ENCODE data around the gene C19orf67. TPM values are rescaled to one million over a fixed set of nuclear protein-coding genes. Genes with fewer than 3 reads are reported as not detected.

C19orf67 gene
- polyA plus RNA-seq, 1 donor (not counting 4 experiments of a cell fraction or from before 2014, with no cell fraction given) = not detected

DNA sequence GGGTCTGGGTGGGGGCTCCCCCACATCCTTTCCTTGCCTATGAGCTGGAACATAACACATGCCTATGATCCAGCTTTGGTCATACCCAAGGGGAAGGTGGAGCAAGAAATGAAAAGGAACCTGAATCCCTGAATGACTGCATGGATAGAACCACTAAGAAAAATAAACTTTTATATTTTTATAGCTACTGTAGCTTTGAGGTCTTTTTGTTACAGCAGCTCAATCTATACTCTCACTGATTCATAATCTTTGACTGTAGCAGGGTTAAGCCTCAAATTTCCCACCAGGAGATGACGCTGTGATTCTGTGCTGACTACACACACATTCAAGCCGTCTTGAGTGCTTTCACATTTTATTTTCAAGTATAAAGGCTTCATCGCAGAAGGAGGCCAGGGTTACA, 32.6 kb downstream of the C19orf67 start:
- H3K9me3 ChIP-seq (ENCODE audit: control insufficient read depth, low read depth, low read length) = no peaks in the 10 kb centered on the region
- no peak overlapping the region for H2AFZ ChIP-seq (ENCODE audit: control insufficient read depth, low read length)
- no peak overlapping the region for H3K9ac ChIP-seq (ENCODE audit: control insufficient read depth, extremely low read depth, insufficient read depth, low read length)
- peaks cover 16% of the 10 kb centered on the region for H3K27me3 ChIP-seq (ENCODE audit: control insufficient read depth, extremely low read depth, insufficient read depth, low read length)
- H3K4me2 ChIP-seq (ENCODE audit: control insufficient read depth, extremely low read depth, insufficient read depth, low read depth, low read length) = no peak overlapping the region
- no peak overlapping the region for H3K27ac ChIP-seq (ENCODE audit: control insufficient read depth, insufficient read depth, low read length)
- DNase-seq (ENCODE audit: low read depth, low spot score) = no peak
- dilution Hi-C loops (cut with MboI; ENCODE audit: extremely low pct_ligation_motif_present, low sequenced_read_pairs) = no loop called here
- H3K9me1 ChIP-seq (ENCODE audit: control insufficient read depth, extremely low read depth, insufficient read depth, low read length) = no peaks in the 10 kb centered on the region
- H3K79me2 ChIP-seq (ENCODE audit: control insufficient read depth, insufficient read depth, low read length) = no peaks in the 10 kb centered on the region
- peaks cover 0 to 2% of the 10 kb centered on the region in 2 experiments for H3K36me3 ChIP-seq (ENCODE audit: control insufficient read depth in 2 of 2, extremely low read depth in 1 of 2, insufficient read depth in 2 of 2, low read length in 2 of 2)
- FAIRE-seq = no peak
- H4K20me1 ChIP-seq (ENCODE audit: control insufficient read depth, extremely low read depth, insufficient read depth, low read length) = no peaks in the 10 kb centered on the region
- no peak overlapping the region for H3K4me3 ChIP-seq (ENCODE audit: control insufficient read depth in 2 of 3, extremely low read depth in 1 of 3, insufficient read depth in 2 of 3, low read depth in 1 of 3, low read length in 3 of 3)
- H3K4me1 ChIP-seq (ENCODE audit: control insufficient read depth, extremely low read depth, insufficient read depth, low read length) = no peaks in the 10 kb centered on the region
- TF ChIP-seq CTCF (optimal IDR thresholded peaks at IDR 0.05 in 1 of 3, IDR thresholded peaks at IDR 0.05 in 1 of 3, conservative IDR thresholded peaks at IDR 0.05 in 1 of 3; ENCODE audit: extremely low read depth in 1 of 3, insufficient read depth in 2 of 3, low read length in 3 of 3) = no peak
- TF ChIP-seq EZH2 (IDR thresholded peaks at IDR 0.05; ENCODE audit: low read length) = no peak

DNA sequence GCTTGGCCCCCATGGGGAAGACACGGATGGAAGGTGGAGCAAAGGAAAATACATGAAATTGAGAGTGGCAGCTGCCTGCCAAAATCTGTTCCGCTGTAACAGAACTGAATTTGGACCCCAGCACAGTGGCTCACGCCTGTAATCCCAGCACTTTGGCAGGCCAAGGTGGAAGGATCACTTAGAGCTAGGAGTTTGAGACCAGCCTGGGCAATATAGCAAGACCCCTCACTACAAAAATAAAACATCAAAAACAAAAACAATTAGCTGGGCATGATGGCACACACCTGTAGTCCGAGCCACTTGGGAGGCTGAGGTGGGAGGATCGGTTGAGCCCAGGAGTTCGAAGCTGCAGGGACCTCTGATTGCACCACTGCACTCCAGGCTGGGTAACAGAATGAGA, 33.1 kb downstream of the C19orf67 start:
- H2AFZ ChIP-seq (ENCODE audit: control insufficient read depth, low read length) = no peak overlapping the region
- no peak overlapping the region for H3K4me2 ChIP-seq (ENCODE audit: control insufficient read depth, extremely low read depth, insufficient read depth, low read depth, low read length)
- TF ChIP-seq EZH2 (IDR thresholded peaks at IDR 0.05; ENCODE audit: low read length) (no peak), CTCF (optimal IDR thresholded peaks at IDR 0.05 in 1 of 3, IDR thresholded peaks at IDR 0.05 in 1 of 3, conservative IDR thresholded peaks at IDR 0.05 in 1 of 3; ENCODE audit: extremely low read depth in 1 of 3, insufficient read depth in 2 of 3, low read length in 3 of 3) (no peak)
- H3K4me1 ChIP-seq (ENCODE audit: control insufficient read depth, extremely low read depth, insufficient read depth, low read length) = no peaks in the 10 kb centered on the region
- no peak overlapping the region for H3K4me3 ChIP-seq (ENCODE audit: control insufficient read depth in 2 of 3, extremely low read depth in 1 of 3, insufficient read depth in 2 of 3, low read depth in 1 of 3, low read length in 3 of 3)
- no peak overlapping the region for H3K9ac ChIP-seq (ENCODE audit: control insufficient read depth, extremely low read depth, insufficient read depth, low read length)
- FAIRE-seq = no peak
- peaks cover 0 to 2% of the 10 kb centered on the region in 2 experiments for H3K36me3 ChIP-seq (ENCODE audit: control insufficient read depth in 2 of 2, extremely low read depth in 1 of 2, insufficient read depth in 2 of 2, low read length in 2 of 2)
- H4K20me1 ChIP-seq (ENCODE audit: control insufficient read depth, extremely low read depth, insufficient read depth, low read length) = no peaks in the 10 kb centered on the region
- peaks cover 12% of the 10 kb centered on the region for H3K27me3 ChIP-seq (ENCODE audit: control insufficient read depth, extremely low read depth, insufficient read depth, low read length)
- H3K79me2 ChIP-seq (ENCODE audit: control insufficient read depth, insufficient read depth, low read length) = no peaks in the 10 kb centered on the region
- dilution Hi-C loops (cut with MboI; ENCODE audit: extremely low pct_ligation_motif_present, low sequenced_read_pairs) = no loop called here
- no peak for DNase-seq (ENCODE audit: low read depth, low spot score)
- H3K9me3 ChIP-seq (ENCODE audit: control insufficient read depth, low read depth, low read length) = no peaks in the 10 kb centered on the region
- no peaks in the 10 kb centered on the region for H3K9me1 ChIP-seq (ENCODE audit: control insufficient read depth, extremely low read depth, insufficient read depth, low read length)
- no peak overlapping the region for H3K27ac ChIP-seq (ENCODE audit: control insufficient read depth, insufficient read depth, low read length)

Data from keratinocyte (primary cell).